K562 (cell line): Measurements from ENCODE around the gene PM20D2. TPM values are rescaled to one million over a fixed set of nuclear protein-coding genes. Genes with fewer than 3 reads are reported as not detected.

Experiments used
- ATAC-seq: fragments of 200-7000 bp; cut with Tn5 transposase; 3 replicates; pipeline ENCODE4 v1.9.1; 2020; ENCODE audit warnings: moderate library complexity
- Bru-seq: library from RNA; stranded (reverse); fragments of 400-500 nt; gene quantifications from one replicate; lab custom pipeline; 2021; lab: Mats Ljungman, UMichigan
- BruChase-seq, 2 experiments: library from RNA; stranded (reverse); fragments of 400-500 nt; gene quantifications; one replicate each; lab custom pipeline; 2021; lab: Mats Ljungman, UMichigan
- BruUV-seq: library from RNA; stranded (reverse); fragments of 400-500 nt; replicated peaks from 2 replicates; lab custom pipeline; 2021; lab: Mats Ljungman, UMichigan
- CTCF ChIA-PET: fragments of 300-600 bp; formaldehyde crosslinking; extraction: SDS; loops from one replicate; lab custom pipeline; 2021; ENCODE audit warnings: low intra/inter-chr PET ratio; lab: Yijun Ruan, JAX
- POLR2A ChIA-PET: fragments of 300-600, 350-650 bp; sonication (Branson Sonifier 250); formaldehyde crosslinking; extraction: SDS; loops from one replicate; lab custom pipeline; 2021; ENCODE audit warnings: antibody characterized with exemption, inconsistent platforms; lab: Yijun Ruan, JAX
- DNase-seq, 4 experiments: peaks; one replicate each; pipeline versions ENCODE4 v3.0.0 to v3.0.0-alpha.2; 2011 to 2018; ENCODE audit warnings: low spot score in 3 of 4, mixed read lengths in 3 of 4; ENCODE audit errors: extremely low read depth in 1 of 4
- FAIRE-seq: peaks from 2 replicates; lab custom pipeline; 2011; peaks lifted over from hg19 to GRCh38; lab: Jason Lieb, UNC
- H2AFZ ChIP-seq: 2 replicates; pipeline ENCODE4 v1.6.0; 2011; ENCODE audit warnings: low read depth, low read length, control low read depth, inconsistent platforms
- H3K27ac ChIP-seq: fragments of 200-600 bp; 3 replicates; pipeline ENCODE4 v1.8.0; 2011; ENCODE audit warnings: low read depth, mild to moderate bottlenecking, control low read depth, inconsistent platforms, low read length, moderate library complexity, mixed read lengths; ENCODE audit errors: extremely low read depth
- H3K27me3 ChIP-seq, 2 experiments: fragments of 300-600 bp in 1 of 2; 2 replicates in 1 of 2; 3 replicates in 1 of 2; pipeline versions ENCODE4 v1.6.0 to v1.8.0; 2011; ENCODE audit warnings: inconsistent platforms in 2 of 2, low read length in 2 of 2, mild to moderate bottlenecking in 1 of 2, mixed read lengths in 1 of 2, moderate library complexity in 1 of 2; ENCODE audit not compliant: control insufficient read depth in 2 of 2, insufficient read depth in 2 of 2
- H3K36me3 ChIP-seq: fragments of 300-600 bp; 3 replicates; pipeline ENCODE4 v1.8.0; 2011; ENCODE audit warnings: mild to moderate bottlenecking, low read length, inconsistent platforms; ENCODE audit not compliant: control insufficient read depth, insufficient read depth
- H3K4me1 ChIP-seq, 2 experiments: fragments of 200-600 bp in 1 of 2; replicated peaks in 1 of 2; 2 replicates in 1 of 2; 3 replicates in 1 of 2; pipeline versions ENCODE4 v1.5.1 to v1.8.0; 2011; ENCODE audit warnings: inconsistent platforms in 2 of 2, low read length in 2 of 2, mild to moderate bottlenecking in 1 of 2, mixed read lengths in 1 of 2, moderate library complexity in 1 of 2; ENCODE audit not compliant: control insufficient read depth in 2 of 2, insufficient read depth in 2 of 2
- H3K4me2 ChIP-seq: 2 replicates; pipeline ENCODE4 v1.6.1; 2011; ENCODE audit warnings: low read length, control low read depth, inconsistent platforms, mixed read lengths; ENCODE audit not compliant: insufficient read depth
- H3K4me3 ChIP-seq: fragments of 200-600 bp; sonication (generic), shearing (Covaris generic); 2 replicates; pipeline ENCODE4 v1.5.1; 2016; ENCODE audit warnings: control low read depth, inconsistent platforms
- H3K79me2 ChIP-seq: fragments of 200-600 bp; 3 replicates; pipeline ENCODE4 v1.8.0; 2011; ENCODE audit warnings: low read length, inconsistent platforms; ENCODE audit not compliant: control insufficient read depth, insufficient read depth
- H3K9ac ChIP-seq, 2 experiments: 2 replicates each; pipeline versions ENCODE4 v1.6.0 to v1.6.1; 2011; ENCODE audit warnings: low read depth in 2 of 2, low read length in 2 of 2, control low read depth in 1 of 2, inconsistent platforms in 1 of 2, mild to moderate bottlenecking in 1 of 2, mixed read lengths in 1 of 2; ENCODE audit not compliant: insufficient read depth in 1 of 2
- H3K9me1 ChIP-seq: one replicate; pipeline ENCODE4 v1.6.0; 2011; ENCODE audit warnings: inconsistent platforms, mild to moderate bottlenecking, low read length, moderate library complexity; ENCODE audit not compliant: control insufficient read depth, insufficient read depth
- H3K9me3 ChIP-seq: replicated peaks from 2 replicates; pipeline ENCODE4 v1.5.1; 2011; ENCODE audit warnings: low read depth, low read length, inconsistent platforms; ENCODE audit not compliant: control insufficient read depth, insufficient read depth
- H4K20me1 ChIP-seq: replicated peaks from 2 replicates; pipeline ENCODE4 v1.6.1; 2011; ENCODE audit warnings: low read length, inconsistent platforms, mixed read lengths; ENCODE audit not compliant: control insufficient read depth, insufficient read depth
- ATF4 ChIP-seq: fragments of 450-650 bp; formaldehyde crosslinking; IDR thresholded peaks from 2 replicates; pipeline ENCODE4 v1.4.0; 2022; ENCODE audit warnings: mild to moderate bottlenecking, moderate library complexity
- CTBP1 ChIP-seq: fragments of 450-650 bp; IDR thresholded peaks from 2 replicates; pipeline ENCODE4 v1.6.1; 2016; ENCODE audit warnings: borderline replicate concordance
- E2F6 ChIP-seq, 2 experiments: IDR thresholded peaks; 2 replicates each; pipeline ENCODE4 v1.6.1; 2011; ENCODE audit warnings: borderline replicate concordance in 1 of 2, control low read depth in 1 of 2, low read depth in 1 of 2, low read length in 1 of 2, mild to moderate bottlenecking in 1 of 2, mixed read lengths in 1 of 2, moderate library complexity in 1 of 2; ENCODE audit not compliant: insufficient read depth in 1 of 2, insufficient read length in 1 of 2, poor library complexity in 1 of 2, severe bottlenecking in 1 of 2; ENCODE audit errors: extremely low read depth in 1 of 2
- NRF1 ChIP-seq, 2 experiments: fragments of 450-650 bp; IDR thresholded peaks in 1 of 2; conservative IDR thresholded peaks in 1 of 2; 2 replicates each; pipeline ENCODE4 v1.6.1; 2014; ENCODE audit warnings: mild to moderate bottlenecking in 2 of 2
- RBFOX2 ChIP-seq: fragments of 200-400 bp; formaldehyde crosslinking; IDR thresholded peaks from 2 replicates; pipeline ENCODE4 v1.6.1; 2017; ENCODE audit warnings: low read depth, mild to moderate bottlenecking, low read length, moderate library complexity
- RBM14 ChIP-seq: fragments of 200-400 bp; formaldehyde crosslinking; IDR thresholded peaks from 2 replicates; pipeline ENCODE4 v1.6.1; 2018; ENCODE audit warnings: low read depth, mild to moderate bottlenecking, low read length, moderate library complexity, borderline replicate concordance; ENCODE audit not compliant: insufficient read depth
- TGIF2 ChIP-seq: sonication (generic); formaldehyde crosslinking; IDR thresholded peaks from 2 replicates; pipeline ENCODE4 v1.8.1; 2022; ENCODE audit warnings: mild to moderate bottlenecking, missing genetic modification reagents, moderate library complexity
- YY1 ChIP-seq, 3 experiments: IDR thresholded peaks; 2 replicates each; pipeline ENCODE4 v1.6.1; 2011; ENCODE audit warnings: low read length in 2 of 3, mild to moderate bottlenecking in 2 of 3, moderate library complexity in 2 of 3, borderline replicate concordance in 1 of 3, control low read depth in 1 of 3, low read depth in 1 of 3; ENCODE audit not compliant: insufficient read depth in 3 of 3, insufficient replicate concordance in 2 of 3, control insufficient read depth in 1 of 3, insufficient read length in 1 of 3; ENCODE audit errors: extremely low read depth in 1 of 3
- ZBTB7A ChIP-seq: IDR thresholded peaks from 2 replicates; pipeline ENCODE4 v1.6.1; 2011; ENCODE audit warnings: low read depth, mild to moderate bottlenecking, low read length, moderate library complexity, borderline replicate concordance; ENCODE audit not compliant: control insufficient read depth
- WGBS: fragments of 100-300 bp; shearing (Covaris generic); methylation state at CpG from one replicate; pipeline ENCODE4 v1.1.6; 2016; ENCODE audit warnings: low coverage, mixed read lengths; ENCODE audit not compliant: insufficient coverage; ENCODE audit errors: missing lambda C conversion rate; 5-methylcytosine and 5-hydroxymethylcytosine counted together
- in situ Hi-C: fragments of 300-500 bp; cut with MboI; formaldehyde crosslinking; loops from 4 replicates; pipeline ENCODE4 v1.15.0; 2018; ENCODE audit warnings: inconsistent platforms, mixed read lengths
- intact Hi-C: fragments of 100-400 bp; cut with micrococcal nuclease; formaldehyde crosslinking; loops from 2 replicates; pipeline ENCODE4 v1.14.2; 2022
- long read RNA-seq, 3 experiments: library from polyadenylated mRNA in 2 of 3; library from RNA in 1 of 3; unstranded in 2 of 3; stranded (forward) in 1 of 3; transcript quantifications; one replicate each; pipeline ENCODE4 v2.0.0, GENCODE V29; 2019 to 2022
- polyA minus RNA-seq, 3 experiments: library from RNA; depleted of rRNA, polyadenylated mRNA; stranded (reverse); fragments of >200 nt; gene quantifications; 2 replicates each; pipeline ENCODE4 v1.2.3, GENCODE V29; 2011
- polyA plus RNA-seq, 8 experiments: library from polyadenylated mRNA; depleted of rRNA in 4 of 8; stranded (reverse) in 5 of 8; unstranded in 3 of 8; fragments of >200 nt; fragmentation: Nextera tagmentation in 2 of 8; fragmentation: Illumina TruSeq in 1 of 8; extraction: Ambion mirVana in 2 of 8; extraction: Trizol in 1 of 8; gene quantifications; 2 replicates each; pipeline versions ENCODE4 v1.2.1 to v1.2.3, GENCODE V29; 2011 to 2014; ENCODE audit warnings: inconsistent platforms in 1 of 8, missing spikeins in 1 of 8
- total RNA-seq, 7 experiments: library from RNA; depleted of rRNA in 6 of 7; stranded (reverse); fragments of >200 nt in 6 of 7; fragmentation: Illumina TruSeq in 2 of 7; extraction: Trizol in 2 of 7; gene quantifications; 2 replicates each; pipeline versions ENCODE4 v1.2.1 to v1.2.3, GENCODE V29; 2011 to 2021; ENCODE audit warnings: low replicate concordance in 1 of 7

PM20D2 gene, protein sequence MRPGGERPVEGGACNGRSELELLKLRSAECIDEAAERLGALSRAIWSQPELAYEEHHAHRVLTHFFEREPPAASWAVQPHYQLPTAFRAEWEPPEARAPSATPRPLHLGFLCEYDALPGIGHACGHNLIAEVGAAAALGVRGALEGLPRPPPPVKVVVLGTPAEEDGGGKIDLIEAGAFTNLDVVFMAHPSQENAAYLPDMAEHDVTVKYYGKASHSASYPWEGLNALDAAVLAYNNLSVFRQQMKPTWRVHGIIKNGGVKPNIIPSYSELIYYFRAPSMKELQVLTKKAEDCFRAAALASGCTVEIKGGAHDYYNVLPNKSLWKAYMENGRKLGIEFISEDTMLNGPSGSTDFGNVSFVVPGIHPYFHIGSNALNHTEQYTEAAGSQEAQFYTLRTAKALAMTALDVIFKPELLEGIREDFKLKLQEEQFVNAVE
- 0.83 and 1.2 TPM in 2 replicates for total RNA-seq (2011; cell fraction: chromatin; rRNA removed; ENCODE audit: low replicate concordance)
- 0.79 and 0.83 TPM in 2 replicates for total RNA-seq (2011; cell fraction: nucleolus; rRNA removed)
- 0.84 and 0.88 TPM in 2 replicates for total RNA-seq (2011; cell fraction: nucleoplasm; rRNA removed)
- total RNA-seq (2014; rRNA removed) (1.1 TPM in 2 replicates), total RNA-seq (2014; rRNA removed; fragmentation: Illumina TruSeq; extraction: Trizol) (1.2 and 1.4 TPM in 2 replicates), total RNA-seq (2015; rRNA removed; fragmentation: Illumina TruSeq; extraction: Trizol) (0.83 and 0.91 TPM in 2 replicates), total RNA-seq (2021) (1.00 and 1.1 TPM in 2 replicates), polyA plus RNA-seq (2011; rRNA removed) (0.26 and 2.6 TPM in 2 replicates), polyA plus RNA-seq (2014; fragmentation: Illumina TruSeq; extraction: Trizol) (0.78 and 1.2 TPM in 2 replicates), polyA plus RNA-seq (2014; fragmentation: Nextera tagmentation; extraction: Ambion mirVana) (under 1 TPM; 0.30 to 0.43 TPM), polyA plus RNA-seq (2014; rRNA removed) (0.65 and 0.72 TPM in 2 replicates), polyA minus RNA-seq (2011; rRNA and poly(A)+ RNA removed) (0.24 and 1.5 TPM in 2 replicates), Bru-seq, nascent RNA (percentile 43 among the genes with signal in this experiment), BruChase-seq, experiment 1, labeled RNA remaining after a 2-hour chase (percentile 44 among the genes with signal in this experiment), BruChase-seq, experiment 2, labeled RNA remaining after a 6-hour chase (percentile 46 among the genes with signal in this experiment)
- 0.15 and 1.1 TPM in 2 replicates for polyA plus RNA-seq (2011; cell fraction: cytosol; rRNA removed)
- polyA plus RNA-seq (2011; cell fraction: nucleus; rRNA removed), result 0.11 and 0.94 TPM in 2 replicates
- polyA plus RNA-seq (2012), result 0.42 and 0.60 TPM in 2 replicates
- polyA minus RNA-seq (2011; cell fraction: cytosol; rRNA and poly(A)+ RNA removed), result 0.55 and 1.3 TPM in 2 replicates
- polyA minus RNA-seq (2011; cell fraction: nucleus; rRNA and poly(A)+ RNA removed), result 0.22 and 1.1 TPM in 2 replicates
- long read RNA-seq, experiment 1, full-length matches to known transcripts, result 2 of 6 reads
- long read RNA-seq, experiment 1, partial matches to known transcripts, result 0 of 6 reads
- long read RNA-seq, experiment 1, other reads (novel, unspliced or antisense), result 4 of 6 reads
- long read RNA-seq, experiment 2, partial matches to known transcripts, result 0 of 1 reads
- long read RNA-seq, experiment 2, other reads (novel, unspliced or antisense), result 1 of 1 reads
- long read RNA-seq, experiment 3, result 0 reads

GRCh38 chr6:89145956-89146717 is at the start of gene PM20D2:
Gene PM20D2, plus strand, starts transcription at chr6:89146055. Its CDS starts 90 bp downstream, at chr6:89146145.
- no TSS peak for BruUV-seq
- FAIRE-seq, result no peak
- TF ChIP-seq E2F6 (IDR thresholded peaks at IDR 0.05; ENCODE audit: borderline replicate concordance in 1 of 2, extremely low read depth in 1 of 2, insufficient read depth in 1 of 2, insufficient read length in 1 of 2, low read depth in 1 of 2, low read length in 1 of 2, poor library complexity in 1 of 2, severe bottlenecking in 1 of 2), result peak; percentile 66 to 96
- TF ChIP-seq TGIF2 (CRISPR knock-in tag), result 0 out of 2 replicates have a peak, but pooled peaks have one; percentile 13
- TF ChIP-seq CTBP1, result 0 out of 2 replicates have a peak, but pooled peaks have one; percentile 21
- no peak for TF ChIP-seq ATF4
- no peak for TF ChIP-seq RBM14
- peak; percentile 28; the same call in 1 of the 2 replicates for TF ChIP-seq ZBTB7A
- peak; percentile 81 to 83 for TF ChIP-seq NRF1 (conservative IDR thresholded peaks at IDR 0.05 in 1 of 2, IDR thresholded peaks at IDR 0.05 in 1 of 2)
- TF ChIP-seq YY1 (IDR thresholded peaks at IDR 0.05; ENCODE audit: borderline replicate concordance in 1 of 3, control insufficient read depth in 1 of 3, extremely low read depth in 1 of 3, insufficient read depth in 3 of 3, insufficient read length in 1 of 3, insufficient replicate concordance in 2 of 3, low read depth in 1 of 3, low read length in 2 of 3), result peak in 2 of 3 experiments; percentile 32 to 71
- peak; percentile 57 for TF ChIP-seq RBFOX2

More at GRCh38 chr6:89145956-89146717, at the start of gene PM20D2:
- Histone ChIP-seq H3K9me3 (no peaks in the 10 kb centered on the region), H3K36me3 (no peaks in the 10 kb centered on the region), H4K20me1 (no peaks in the 10 kb centered on the region), H3K27ac (no peak within 1 kb of the TSS), H3K9ac (peak within 1 kb of the TSS; percentile 34 to 84; a peak in 3 of 4 replicates), H3K4me2 (peak within 1 kb of the TSS; percentile 69), H3K79me2 (no peaks in the 10 kb centered on the region), H3K4me1 (peaks cover 0 to 13% of the 10 kb centered on the region in 2 experiments; a peak in 2 of 5 replicates), H2AFZ (peak within 1 kb of the TSS; percentile 92), H3K4me3 (peak within 1 kb of the TSS; percentile 41), H3K9me1 (no peaks in the 10 kb centered on the region), H3K27me3 (peaks cover 9 to 15% of the 10 kb centered on the region in 2 experiments; a peak in 3 of 5 replicates)
- WGBS, result 3% methylated on average over 49 of the region's 102 CpGs
- DNase-seq, result peak; percentile 57 to 68 (median 66)
- intact Hi-C loops, result no loop called here
- CTCF ChIA-PET, result no interaction called here
- POLR2A ChIA-PET, result interaction anchor here (1.3 kb wide), 1 partner anchor 12 kb away, joined by 3 read pairs; no protein-coding TSS in a partner anchor
- in situ Hi-C loops, result no loop called here
- peak; percentile 92 for ATAC-seq
